ENCODE measurements around the gene SOCS6. TPM values are rescaled to one million over a fixed set of nuclear protein-coding genes. Genes with fewer than 3 reads are reported as not detected.

SOCS6 gene
- total and polyA plus RNA-seq, 4 donors: 5.5 to 30.1 (median 8.7) TPM

GRCh38 chr18:70271742-70272141 is 17.1 kb upstream of the SOCS6 start:
- Histone ChIP-seq H3K4me3 (ENCODE audit: low read depth in 1 of 3, low read length in 3 of 3) (no peak overlapping the region), H3K9me3 (ENCODE audit: control insufficient read depth in 4 of 4, low read length in 3 of 4) (peaks cover 7 to 15% (median 8%) of the 10 kb centered on the region in 4 donors), H3K27ac (ENCODE audit: low read depth in 1 of 2, low read length in 2 of 2) (no peak overlapping the region), H3K4me1 (ENCODE audit: control insufficient read depth in 4 of 4, insufficient read depth in 4 of 4, low read length in 3 of 4) (no peaks in the 10 kb centered on the region), H3K36me3 (ENCODE audit: control insufficient read depth in 4 of 4, insufficient read depth in 3 of 4, low read depth in 1 of 4, low read length in 3 of 4) (no peaks in the 10 kb centered on the region), H3K9ac (ENCODE audit: low read depth in 1 of 2, low read length in 2 of 2) (no peak overlapping the region), H3K27me3 (ENCODE audit: control insufficient read depth in 4 of 4, insufficient read depth in 4 of 4, low read length in 3 of 4) (no peaks in the 10 kb centered on the region)
- WGBS: 82% methylated on average over 3 of the region's 3 CpGs
- DNase-seq (ENCODE audit: low spot score): no peak
- TF ChIP-seq YY1 (IDR thresholded peaks at IDR 0.05): no peak
- TF ChIP-seq EGR1 (IDR thresholded peaks at IDR 0.05; ENCODE audit: low read depth in 2 of 2): no peak
- no peak for TF ChIP-seq RAD21 (IDR thresholded peaks at IDR 0.05)
- TF ChIP-seq JUND (IDR thresholded peaks at IDR 0.05): no peak

GRCh38 chr18:70273021-70273420 is 15.8 kb upstream of the SOCS6 start:
- Histone ChIP-seq H3K9me3 (ENCODE audit: control insufficient read depth in 4 of 4, low read length in 3 of 4) (peaks cover 7 to 15% (median 8%) of the 10 kb centered on the region in 4 donors), H3K4me1 (ENCODE audit: control insufficient read depth in 4 of 4, insufficient read depth in 4 of 4, low read length in 3 of 4) (no peaks in the 10 kb centered on the region), H3K36me3 (ENCODE audit: control insufficient read depth in 4 of 4, insufficient read depth in 3 of 4, low read depth in 1 of 4, low read length in 3 of 4) (no peaks in the 10 kb centered on the region), H3K9ac (ENCODE audit: low read depth in 1 of 2, low read length in 2 of 2) (no peak overlapping the region), H3K4me3 (ENCODE audit: low read depth in 1 of 3, low read length in 3 of 3) (no peak overlapping the region), H3K27me3 (ENCODE audit: control insufficient read depth in 4 of 4, insufficient read depth in 4 of 4, low read length in 3 of 4) (no peaks in the 10 kb centered on the region), H3K27ac (ENCODE audit: low read depth in 1 of 2, low read length in 2 of 2) (no peak overlapping the region)
- WGBS: 96% methylated on average over 1 of the region's 1 CpG
- TF ChIP-seq SP1 (IDR thresholded peaks at IDR 0.05) (no peak), FOXA1 (IDR thresholded peaks at IDR 0.05) (no peak), REST (IDR thresholded peaks at IDR 0.05) (no peak), MAX (IDR thresholded peaks at IDR 0.05) (no peak), ATF3 (IDR thresholded peaks at IDR 0.05) (no peak), NR2F2 (IDR thresholded peaks at IDR 0.05) (no peak), ZBTB33 (IDR thresholded peaks at IDR 0.05) (no peak), GABPA (IDR thresholded peaks at IDR 0.05 in 1 of 2, conservative IDR thresholded peaks at IDR 0.05 in 1 of 2) (no peak), CTCF (IDR thresholded peaks at IDR 0.05; ENCODE audit: low read depth, low read length, missing input control) (no peak), HNF4G (IDR thresholded peaks at IDR 0.05) (no peak), JUND (IDR thresholded peaks at IDR 0.05) (no peak), EGR1 (IDR thresholded peaks at IDR 0.05; ENCODE audit: low read depth in 2 of 2) (no peak), RAD21 (IDR thresholded peaks at IDR 0.05) (no peak), RXRA (IDR thresholded peaks at IDR 0.05) (no peak), HNF4A (conservative IDR thresholded peaks at IDR 0.05) (no peak), YY1 (IDR thresholded peaks at IDR 0.05) (no peak), TAF1 (conservative IDR thresholded peaks at IDR 0.05) (no peak), FOXA2 (IDR thresholded peaks at IDR 0.05) (no peak)
- DNase-seq (ENCODE audit: low spot score): no peak

Measured in liver (tissue), 9 donors.